Measurements from ENCODE around the gene CRB1. TPM values are rescaled to one million over a fixed set of nuclear protein-coding genes. Genes with fewer than 3 reads are reported as not detected.

Gene CRB1
- not detected in 2 replicates for total RNA-seq

GRCh38 chr1:197268012-197268411 lies at the start of gene CRB1:
Gene CRB1, plus strand, starts transcription at chr1:197268252. Its CDS starts 161 bp downstream, at chr1:197268413.

Other genes with a start within 250 kb of the CRB1 start
- not detected in 2 replicates for gene F13B, start 201.0 kb upstream of the CRB1 start, total RNA-seq
- gene ASPM, start 121.6 kb upstream of the CRB1 start, total RNA-seq, result 5.4 and 6.7 TPM in 2 replicates
- gene ZBTB41, start 67.0 kb upstream of the CRB1 start, total RNA-seq, result 8.0 and 11.9 TPM in 2 replicates

Measured in dermis lymphatic vessel endothelial cell (primary cell).